MM.1S (cell line): ENCODE results near the gene OR1L8.
"Not testable (repeated sequence)": the region's sequence is repeated elsewhere in the genome, so short reads cannot be mapped to it uniquely, and the experiment has no call there.

Experiments used
- DNase-seq: peaks from one replicate; pipeline ENCODE4 v3.0.0-alpha.2; 2015
- H2AFZ ChIP-seq: fragments of 300-600 bp; sonication (generic); 2 replicates; pipeline ENCODE4 v1.6.0; 2016; ENCODE audit warnings: antibody characterized with exemption, low read length
- H3F3A ChIP-seq: fragments of 300-600 bp; sonication (generic); 2 replicates; pipeline ENCODE4 v1.6.1; 2016; ENCODE audit warnings: mild to moderate bottlenecking, antibody characterized with exemption, low read length, moderate library complexity, mixed read lengths; ENCODE audit not compliant: insufficient read depth
- H3K27ac ChIP-seq: fragments of 300-600 bp; sonication (generic); 2 replicates; pipeline ENCODE4 v1.5.1; 2016; ENCODE audit warnings: mild to moderate bottlenecking, low read length
- H3K27me3 ChIP-seq: fragments of 300-600 bp; sonication (generic); replicated peaks from 2 replicates; pipeline ENCODE4 v1.6.0; 2016; ENCODE audit warnings: low read length; ENCODE audit not compliant: insufficient read depth
- H3K36me3 ChIP-seq: fragments of 300-600 bp; sonication (generic); replicated peaks from 2 replicates; pipeline ENCODE4 v1.6.1; 2016; ENCODE audit warnings: mild to moderate bottlenecking, low read length, mixed read lengths; ENCODE audit not compliant: insufficient read depth
- H3K4me1 ChIP-seq: fragments of 300-600 bp; sonication (generic); 2 replicates; pipeline ENCODE4 v1.6.1; 2016; ENCODE audit warnings: low read length, mixed read lengths
- H3K4me2 ChIP-seq: fragments of 300-600 bp; sonication (generic); 2 replicates; pipeline ENCODE4 v1.6.0; 2016; ENCODE audit warnings: low read depth, low read length
- H3K4me3 ChIP-seq: fragments of 300-600 bp; sonication (generic); 2 replicates; pipeline ENCODE4 v1.5.1; 2016; ENCODE audit warnings: low read length, mixed read lengths
- H3K79me2 ChIP-seq: fragments of 300-600 bp; sonication (generic); 2 replicates; pipeline ENCODE4 v1.6.1; 2016; ENCODE audit warnings: mixed run types, low read length, mixed read lengths
- H3K9ac ChIP-seq: fragments of 300-600 bp; sonication (generic); 2 replicates; pipeline ENCODE4 v1.6.1; 2016; ENCODE audit warnings: low read length, mixed read lengths
- H3K9me2 ChIP-seq: fragments of 300-600 bp; sonication (generic); replicated peaks from 2 replicates; pipeline ENCODE4 v1.6.1; 2016; ENCODE audit warnings: mild to moderate bottlenecking, low read length, mixed read lengths; ENCODE audit not compliant: insufficient read depth
- H3K9me3 ChIP-seq: fragments of 300-600 bp; sonication (generic); replicated peaks from 2 replicates; pipeline ENCODE4 v1.6.1; 2016; ENCODE audit warnings: mild to moderate bottlenecking, low read length, mixed read lengths; ENCODE audit not compliant: insufficient read depth
- H4K20me1 ChIP-seq: fragments of 300-600 bp; sonication (generic); 2 replicates; pipeline ENCODE4 v1.6.1; 2016; ENCODE audit warnings: mild to moderate bottlenecking, low read length, moderate library complexity, mixed read lengths; ENCODE audit not compliant: insufficient read depth
- CTCF ChIP-seq: fragments of 300-600 bp; sonication (generic); IDR thresholded peaks from 2 replicates; pipeline ENCODE4 v1.5.1; 2016; ENCODE audit warnings: antibody characterized with exemption, low read length, mixed read lengths
- EZH2 ChIP-seq: fragments of 300-600 bp; sonication (generic); optimal IDR thresholded peaks from 2 replicates; pipeline ENCODE3; 2017; ENCODE audit warnings: low read depth, mild to moderate bottlenecking, antibody characterized with exemption, low read length, mixed read lengths
- EZH2phosphoT487 ChIP-seq: fragments of 300-600 bp; sonication (generic); IDR thresholded peaks from 2 replicates; pipeline ENCODE4 v1.6.1; 2018; ENCODE audit warnings: antibody characterized with exemption, low read length

OR1L8 gene

GRCh38 chr9:122583284-122583683 lies at the start of gene OR1L8:
OR1L8 (minus strand) TSS chr9:122583384; CDS start chr9:122568477, 14,907 bp downstream.
- not testable (repeated sequence) for H3K9me3 ChIP-seq, H2AFZ ChIP-seq, DNase-seq, H3K4me3 ChIP-seq, H3K9me2 ChIP-seq, H4K20me1 ChIP-seq, H3K27me3 ChIP-seq, H3K9ac ChIP-seq, H3K36me3 ChIP-seq, H3K27ac ChIP-seq, H3K4me1 ChIP-seq, H3K79me2 ChIP-seq, H3F3A ChIP-seq, H3K4me2 ChIP-seq

GRCh38 chr9:122619996-122620395 lies 36.8 kb upstream of the OR1L8 start:
- H3F3A ChIP-seq, result no peaks in the 10 kb centered on the region
- H3K27ac ChIP-seq, result no peak overlapping the region
- no peaks in the 10 kb centered on the region for H3K9me2 ChIP-seq
- TF ChIP-seq CTCF (no peak), EZH2 (no peak), EZH2phosphoT487 (no peak)
- no peak overlapping the region for H2AFZ ChIP-seq
- no peaks in the 10 kb centered on the region for H3K9me3 ChIP-seq
- H3K36me3 ChIP-seq, result no peaks in the 10 kb centered on the region
- no peaks in the 10 kb centered on the region for H3K4me1 ChIP-seq
- H3K4me2 ChIP-seq, result no peak overlapping the region
- H4K20me1 ChIP-seq, result no peaks in the 10 kb centered on the region
- no peak overlapping the region for H3K9ac ChIP-seq
- DNase-seq, result no peak
- no peaks in the 10 kb centered on the region for H3K79me2 ChIP-seq
- no peak overlapping the region for H3K4me3 ChIP-seq
- H3K27me3 ChIP-seq, result no peaks in the 10 kb centered on the region

GRCh38 chr9:122614362-122614761 lies 31.2 kb upstream of the OR1L8 start, which contains the start of gene OR1Q1:
OR1Q1 (plus strand) TSS chr9:122614738; CDS start chr9:122614738, 0 bp downstream.
- Histone ChIP-seq H3K4me3 (no peak within 1 kb of the TSS), H3F3A (no peaks in the 10 kb centered on the region), H3K4me1 (no peaks in the 10 kb centered on the region), H2AFZ (no peak within 1 kb of the TSS), H3K9me3 (no peaks in the 10 kb centered on the region), H3K9ac (no peak within 1 kb of the TSS), H3K4me2 (no peak within 1 kb of the TSS), H3K36me3 (no peaks in the 10 kb centered on the region), H4K20me1 (no peaks in the 10 kb centered on the region), H3K27me3 (no peaks in the 10 kb centered on the region), H3K79me2 (no peaks in the 10 kb centered on the region), H3K9me2 (no peaks in the 10 kb centered on the region), H3K27ac (no peak within 1 kb of the TSS)
- no peak for DNase-seq
- TF ChIP-seq CTCF (no peak), EZH2 (no peak), EZH2phosphoT487 (no peak)

- no peak for DNase-seq
- Histone ChIP-seq H3K4me3 (no peak overlapping the region), H3K79me2 (no peaks in the 10 kb centered on the region), H3K4me1 (no peaks in the 10 kb centered on the region), H3K27me3 (no peaks in the 10 kb centered on the region), H3K36me3 (no peaks in the 10 kb centered on the region), H3K4me2 (no peak overlapping the region), H3K9me3 (no peaks in the 10 kb centered on the region), H3K27ac (no peak overlapping the region), H2AFZ (no peak overlapping the region), H4K20me1 (no peaks in the 10 kb centered on the region), H3K9ac (no peak overlapping the region), H3F3A (no peaks in the 10 kb centered on the region), H3K9me2 (no peaks in the 10 kb centered on the region)
- TF ChIP-seq EZH2phosphoT487, result no peak
These were observed 26.6 kb upstream of the OR1L8 start for GRCh38 chr9:122609804-122610203.
